K562 (cell line): Measurements from ENCODE around the gene OSBPL10. TPM values are rescaled to one million over a fixed set of nuclear protein-coding genes. Genes with fewer than 3 reads are reported as not detected.

ENCODE experiments used
- ATAC-seq: fragments of 200-7000 bp; cut with Tn5 transposase; 3 replicates; pipeline ENCODE4 v1.9.1; 2020; ENCODE audit warnings: moderate library complexity
- BruUV-seq: library from RNA; stranded (reverse); fragments of 400-500 nt; replicated peaks from 2 replicates; lab custom pipeline; 2021; lab: Mats Ljungman, UMichigan
- CTCF ChIA-PET: fragments of 300-600 bp; formaldehyde crosslinking; extraction: SDS; loops from one replicate; lab custom pipeline; 2021; ENCODE audit warnings: low intra/inter-chr PET ratio; lab: Yijun Ruan, JAX
- POLR2A ChIA-PET: fragments of 300-600, 350-650 bp; sonication (Branson Sonifier 250); formaldehyde crosslinking; extraction: SDS; loops from one replicate; lab custom pipeline; 2021; ENCODE audit warnings: antibody characterized with exemption, inconsistent platforms; lab: Yijun Ruan, JAX
- DNase-seq, 4 experiments: peaks; one replicate each; pipeline versions ENCODE4 v3.0.0 to v3.0.0-alpha.2; 2011 to 2018; ENCODE audit warnings: low spot score in 3 of 4, mixed read lengths in 3 of 4; ENCODE audit errors: extremely low read depth in 1 of 4
- FAIRE-seq: peaks from 2 replicates; lab custom pipeline; 2011; peaks lifted over from hg19 to GRCh38; lab: Jason Lieb, UNC
- H2AFZ ChIP-seq: 2 replicates; pipeline ENCODE4 v1.6.0; 2011; ENCODE audit warnings: low read depth, low read length, control low read depth, inconsistent platforms
- H3K27ac ChIP-seq: fragments of 200-600 bp; 3 replicates; pipeline ENCODE4 v1.8.0; 2011; ENCODE audit warnings: low read depth, mild to moderate bottlenecking, control low read depth, inconsistent platforms, low read length, moderate library complexity, mixed read lengths; ENCODE audit errors: extremely low read depth
- H3K27me3 ChIP-seq, 2 experiments: fragments of 300-600 bp in 1 of 2; 2 replicates in 1 of 2; 3 replicates in 1 of 2; pipeline versions ENCODE4 v1.6.0 to v1.8.0; 2011; ENCODE audit warnings: inconsistent platforms in 2 of 2, low read length in 2 of 2, mild to moderate bottlenecking in 1 of 2, mixed read lengths in 1 of 2, moderate library complexity in 1 of 2; ENCODE audit not compliant: control insufficient read depth in 2 of 2, insufficient read depth in 2 of 2
- H3K36me3 ChIP-seq: fragments of 300-600 bp; 3 replicates; pipeline ENCODE4 v1.8.0; 2011; ENCODE audit warnings: mild to moderate bottlenecking, low read length, inconsistent platforms; ENCODE audit not compliant: control insufficient read depth, insufficient read depth
- H3K4me1 ChIP-seq, 2 experiments: fragments of 200-600 bp in 1 of 2; replicated peaks in 1 of 2; 2 replicates in 1 of 2; 3 replicates in 1 of 2; pipeline versions ENCODE4 v1.5.1 to v1.8.0; 2011; ENCODE audit warnings: inconsistent platforms in 2 of 2, low read length in 2 of 2, mild to moderate bottlenecking in 1 of 2, mixed read lengths in 1 of 2, moderate library complexity in 1 of 2; ENCODE audit not compliant: control insufficient read depth in 2 of 2, insufficient read depth in 2 of 2
- H3K4me2 ChIP-seq: 2 replicates; pipeline ENCODE4 v1.6.1; 2011; ENCODE audit warnings: low read length, control low read depth, inconsistent platforms, mixed read lengths; ENCODE audit not compliant: insufficient read depth
- H3K4me3 ChIP-seq: fragments of 200-600 bp; sonication (generic), shearing (Covaris generic); 2 replicates; pipeline ENCODE4 v1.5.1; 2016; ENCODE audit warnings: control low read depth, inconsistent platforms
- H3K79me2 ChIP-seq: fragments of 200-600 bp; 3 replicates; pipeline ENCODE4 v1.8.0; 2011; ENCODE audit warnings: low read length, inconsistent platforms; ENCODE audit not compliant: control insufficient read depth, insufficient read depth
- H3K9ac ChIP-seq, 2 experiments: 2 replicates each; pipeline versions ENCODE4 v1.6.0 to v1.6.1; 2011; ENCODE audit warnings: low read depth in 2 of 2, low read length in 2 of 2, control low read depth in 1 of 2, inconsistent platforms in 1 of 2, mild to moderate bottlenecking in 1 of 2, mixed read lengths in 1 of 2; ENCODE audit not compliant: insufficient read depth in 1 of 2
- H3K9me1 ChIP-seq: one replicate; pipeline ENCODE4 v1.6.0; 2011; ENCODE audit warnings: inconsistent platforms, mild to moderate bottlenecking, low read length, moderate library complexity; ENCODE audit not compliant: control insufficient read depth, insufficient read depth
- H3K9me3 ChIP-seq: replicated peaks from 2 replicates; pipeline ENCODE4 v1.5.1; 2011; ENCODE audit warnings: low read depth, low read length, inconsistent platforms; ENCODE audit not compliant: control insufficient read depth, insufficient read depth
- H4K20me1 ChIP-seq: replicated peaks from 2 replicates; pipeline ENCODE4 v1.6.1; 2011; ENCODE audit warnings: low read length, inconsistent platforms, mixed read lengths; ENCODE audit not compliant: control insufficient read depth, insufficient read depth
- BHLHE40 ChIP-seq: IDR thresholded peaks from 2 replicates; pipeline ENCODE4 v1.6.1; 2011; ENCODE audit warnings: low read length, improper control_type of control experiment
- C11orf30 ChIP-seq: fragments of 450-650 bp; IDR thresholded peaks from 2 replicates; pipeline ENCODE4 v1.6.1; 2016; ENCODE audit warnings: low read depth, mild to moderate bottlenecking
- CBFA2T2 ChIP-seq: fragments of 450-650 bp; conservative IDR thresholded peaks from 2 replicates; pipeline ENCODE4 v1.6.1; 2017; ENCODE audit warnings: mild to moderate bottlenecking
- CTBP1 ChIP-seq: fragments of 450-650 bp; IDR thresholded peaks from 2 replicates; pipeline ENCODE4 v1.6.1; 2016; ENCODE audit warnings: borderline replicate concordance
- MAZ ChIP-seq, 2 experiments: fragments of 450-650 bp in 1 of 2; sonication (generic) in 1 of 2; formaldehyde crosslinking; IDR thresholded peaks in 1 of 2; conservative IDR thresholded peaks in 1 of 2; 2 replicates each; pipeline versions ENCODE4 v1.4.0 to v1.5.0; 2020; ENCODE audit warnings: mild to moderate bottlenecking in 1 of 2, missing genetic modification reagents in 1 of 2
- RCOR1 ChIP-seq, 2 experiments: IDR thresholded peaks; 2 replicates each; pipeline ENCODE4 v1.6.1; 2012; ENCODE audit warnings: low read depth in 2 of 2, low read length in 2 of 2, borderline replicate concordance in 1 of 2, improper control_type of control experiment in 1 of 2
- SMARCA5 ChIP-seq: fragments of 450-650 bp; IDR thresholded peaks from 2 replicates; pipeline ENCODE4 v1.6.1; 2016
- TEAD1 ChIP-seq, 2 experiments: fragments of 450-650 bp in 1 of 2; sonication (generic) in 1 of 2; formaldehyde crosslinking; IDR thresholded peaks; 2 replicates each; pipeline versions ENCODE4 v1.4.0 to v1.8.0; 2020 to 2022; ENCODE audit warnings: mild to moderate bottlenecking in 2 of 2, missing genetic modification reagents in 1 of 2
- WGBS: fragments of 100-300 bp; shearing (Covaris generic); methylation state at CpG from one replicate; pipeline ENCODE4 v1.1.6; 2016; ENCODE audit warnings: low coverage, mixed read lengths; ENCODE audit not compliant: insufficient coverage; ENCODE audit errors: missing lambda C conversion rate; 5-methylcytosine and 5-hydroxymethylcytosine counted together
- in situ Hi-C: fragments of 300-500 bp; cut with MboI; formaldehyde crosslinking; loops from 4 replicates; pipeline ENCODE4 v1.15.0; 2018; ENCODE audit warnings: inconsistent platforms, mixed read lengths
- intact Hi-C: fragments of 100-400 bp; cut with micrococcal nuclease; formaldehyde crosslinking; loops from 2 replicates; pipeline ENCODE4 v1.14.2; 2022
- polyA plus RNA-seq, 8 experiments: library from polyadenylated mRNA; depleted of rRNA in 4 of 8; stranded (reverse) in 5 of 8; unstranded in 3 of 8; fragments of >200 nt; fragmentation: Nextera tagmentation in 2 of 8; fragmentation: Illumina TruSeq in 1 of 8; extraction: Ambion mirVana in 2 of 8; extraction: Trizol in 1 of 8; gene quantifications; 2 replicates each; pipeline versions ENCODE4 v1.2.1 to v1.2.3, GENCODE V29; 2011 to 2014; ENCODE audit warnings: inconsistent platforms in 1 of 8, missing spikeins in 1 of 8
- total RNA-seq, 7 experiments: library from RNA; depleted of rRNA in 6 of 7; stranded (reverse); fragments of >200 nt in 6 of 7; fragmentation: Illumina TruSeq in 2 of 7; extraction: Trizol in 2 of 7; gene quantifications; 2 replicates each; pipeline versions ENCODE4 v1.2.1 to v1.2.3, GENCODE V29; 2011 to 2021; ENCODE audit warnings: low replicate concordance in 1 of 7
- TF ChIP-seq, protein P1 (sequence below): fragments of 250-450 bp; sonication (Bioruptor Pico); IDR thresholded peaks from 2 replicates; pipeline ENCODE4 v1.5.0; 2021; ENCODE audit warnings: mild to moderate bottlenecking, borderline replicate concordance

Gene OSBPL10
- total and polyA plus RNA-seq, 9 of the 15 experiments (the other 6 are each of a cell fraction or from before 2014, with no cell fraction given): 0.03 to 0.19 (median 0.14) TPM; not detected in 2

DNA sequence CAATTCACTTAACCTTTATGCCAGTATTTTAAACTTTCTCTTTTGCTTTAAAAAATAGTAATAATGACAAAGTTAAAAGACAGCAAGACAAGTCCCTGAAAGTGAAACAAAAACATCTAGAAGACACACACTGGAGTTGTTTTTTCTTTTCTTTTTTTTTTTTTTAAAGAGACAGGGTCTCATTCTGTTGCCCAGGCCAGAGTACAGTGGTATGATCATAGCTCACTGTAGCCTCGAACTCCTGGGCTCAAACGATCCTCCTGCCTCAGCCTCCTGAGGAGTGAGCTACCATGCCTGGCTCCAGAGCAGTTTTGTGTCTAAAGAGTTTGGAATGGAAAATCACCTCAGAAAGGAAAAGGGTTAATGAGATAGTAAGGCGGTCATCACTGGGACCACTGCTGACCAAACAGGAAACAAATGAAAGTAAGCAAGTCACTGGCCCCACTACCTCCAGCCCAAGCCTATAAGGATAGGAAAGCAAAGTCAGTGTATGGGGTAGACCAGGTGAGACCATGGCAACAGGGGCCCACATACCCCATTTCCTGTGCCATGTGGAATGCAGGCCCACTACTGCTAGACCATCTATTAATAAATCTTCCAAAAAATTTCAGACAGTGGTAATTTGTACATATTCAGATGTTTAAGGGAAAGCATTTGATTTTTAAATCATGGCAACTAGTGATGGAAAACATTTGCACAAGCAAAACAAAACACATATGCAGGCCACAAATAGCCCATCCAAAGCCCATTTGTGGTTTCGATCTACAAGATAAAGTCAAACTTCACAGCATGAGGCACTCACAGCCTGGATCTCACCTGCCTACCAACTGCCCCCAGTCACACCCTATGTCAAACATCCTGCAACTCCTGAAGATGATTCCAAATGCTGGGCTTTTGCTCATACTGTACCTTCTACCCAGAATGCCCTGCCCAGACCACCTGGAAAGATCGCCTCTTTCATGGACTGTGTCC lies 62.6 kb downstream of the OSBPL10 start (continued):
- TF ChIP-seq, protein P1, sequence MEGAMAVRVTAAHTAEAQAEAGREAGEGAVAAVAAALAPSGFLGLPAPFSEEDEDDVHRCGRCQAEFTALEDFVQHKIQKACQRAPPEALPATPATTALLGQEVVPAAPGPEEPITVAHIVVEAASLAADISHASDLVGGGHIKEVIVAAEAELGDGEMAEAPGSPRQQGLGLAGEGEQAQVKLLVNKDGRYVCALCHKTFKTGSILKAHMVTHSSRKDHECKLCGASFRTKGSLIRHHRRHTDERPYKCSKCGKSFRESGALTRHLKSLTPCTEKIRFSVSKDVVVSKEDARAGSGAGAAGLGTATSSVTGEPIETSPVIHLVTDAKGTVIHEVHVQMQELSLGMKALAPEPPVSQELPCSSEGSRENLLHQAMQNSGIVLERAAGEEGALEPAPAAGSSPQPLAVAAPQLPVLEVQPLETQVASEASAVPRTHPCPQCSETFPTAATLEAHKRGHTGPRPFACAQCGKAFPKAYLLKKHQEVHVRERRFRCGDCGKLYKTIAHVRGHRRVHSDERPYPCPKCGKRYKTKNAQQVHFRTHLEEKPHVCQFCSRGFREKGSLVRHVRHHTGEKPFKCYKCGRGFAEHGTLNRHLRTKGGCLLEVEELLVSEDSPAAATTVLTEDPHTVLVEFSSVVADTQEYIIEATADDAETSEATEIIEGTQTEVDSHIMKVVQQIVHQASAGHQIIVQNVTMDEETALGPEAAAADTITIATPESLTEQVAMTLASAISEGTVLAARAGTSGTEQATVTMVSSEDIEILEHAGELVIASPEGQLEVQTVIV (CRISPR knock-in tag): no peak
- TF ChIP-seq MAZ (CRISPR knock-in tag; conservative IDR thresholded peaks at IDR 0.05 in 1 of 2, IDR thresholded peaks at IDR 0.05 in 1 of 2) (no peak), CTBP1 (no peak)
- TF ChIP-seq, all 486 proteins: peak for 0

DNA sequence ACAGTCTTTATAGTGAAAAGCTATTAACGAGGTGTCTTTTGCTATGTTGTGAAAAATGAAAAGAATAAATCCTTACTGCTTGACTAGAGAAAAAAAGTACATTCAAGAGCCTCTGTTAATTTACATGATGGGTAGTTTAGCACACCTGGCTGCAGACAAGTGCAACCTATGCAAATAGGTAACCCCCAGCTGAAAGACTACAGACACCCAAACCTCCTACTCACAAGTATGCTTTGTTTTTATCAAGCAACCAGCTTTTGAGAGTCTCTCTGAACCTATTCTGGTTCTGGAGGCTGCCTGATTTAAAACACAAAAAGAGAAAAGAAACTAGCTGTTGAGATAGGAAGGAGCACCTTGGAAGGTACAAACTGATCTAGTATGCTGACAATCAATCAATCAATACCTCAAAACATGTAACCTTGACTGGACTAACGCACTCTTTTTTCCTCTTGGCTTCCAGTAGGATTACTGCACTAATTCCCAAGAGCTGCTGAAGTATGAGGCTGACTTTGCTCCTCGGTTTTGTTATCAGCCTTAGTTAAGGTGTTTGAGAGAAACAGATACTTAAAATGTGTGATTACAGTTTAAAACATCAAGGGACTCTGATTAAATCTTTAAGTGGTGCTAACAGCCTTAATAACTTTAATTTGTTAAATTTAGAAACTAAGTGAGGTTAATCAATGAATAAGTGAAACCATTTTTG lies 63.6 kb downstream of the OSBPL10 start:
- FAIRE-seq (no peak), DNase-seq (no peak), ATAC-seq (no peak)
- H3K4me1 ChIP-seq: no peaks in the 10 kb centered on the region
- no peak overlapping the region for H3K4me3 ChIP-seq
- intact Hi-C loops (no loop called here), in situ Hi-C loops (no loop called here)
- TF ChIP-seq RCOR1 (IDR thresholded peaks at IDR 0.05; ENCODE audit: borderline replicate concordance in 1 of 2, low read depth in 2 of 2, low read length in 2 of 2) (no peak), TEAD1 (CRISPR knock-in tag; IDR thresholded peaks at IDR 0.05) (no peak), C11orf30 (no peak), SMARCA5 (no peak), BHLHE40 (no peak), CBFA2T2 (no peak)
- 0% methylated on average over 3 of the region's 3 CpGs for WGBS
- no peak overlapping the region for H3K9ac ChIP-seq
- POLR2A ChIA-PET: interaction anchor here (0.7 to 0.8 kb wide), 2 partner anchors 16 to 444 kb away, joined by 3 read pairs; no protein-coding TSS in a partner anchor
- no peak overlapping the region for H3K27ac ChIP-seq
- no TSS peak for BruUV-seq
- H3K9me3 ChIP-seq: no peaks in the 10 kb centered on the region
- H2AFZ ChIP-seq: no peak overlapping the region
- no peak overlapping the region for H3K4me2 ChIP-seq
- no peaks in the 10 kb centered on the region for H3K9me1 ChIP-seq
- no peaks in the 10 kb centered on the region for H3K36me3 ChIP-seq
- no peaks in the 10 kb centered on the region for H4K20me1 ChIP-seq
- H3K79me2 ChIP-seq: no peaks in the 10 kb centered on the region
- CTCF ChIA-PET: no interaction called here
- H3K27me3 ChIP-seq: peaks cover 0 to 4% of the 10 kb centered on the region in 2 experiments; a peak in 2 of 5 replicates
